ENCODE results near the gene CISD2.

DNA sequence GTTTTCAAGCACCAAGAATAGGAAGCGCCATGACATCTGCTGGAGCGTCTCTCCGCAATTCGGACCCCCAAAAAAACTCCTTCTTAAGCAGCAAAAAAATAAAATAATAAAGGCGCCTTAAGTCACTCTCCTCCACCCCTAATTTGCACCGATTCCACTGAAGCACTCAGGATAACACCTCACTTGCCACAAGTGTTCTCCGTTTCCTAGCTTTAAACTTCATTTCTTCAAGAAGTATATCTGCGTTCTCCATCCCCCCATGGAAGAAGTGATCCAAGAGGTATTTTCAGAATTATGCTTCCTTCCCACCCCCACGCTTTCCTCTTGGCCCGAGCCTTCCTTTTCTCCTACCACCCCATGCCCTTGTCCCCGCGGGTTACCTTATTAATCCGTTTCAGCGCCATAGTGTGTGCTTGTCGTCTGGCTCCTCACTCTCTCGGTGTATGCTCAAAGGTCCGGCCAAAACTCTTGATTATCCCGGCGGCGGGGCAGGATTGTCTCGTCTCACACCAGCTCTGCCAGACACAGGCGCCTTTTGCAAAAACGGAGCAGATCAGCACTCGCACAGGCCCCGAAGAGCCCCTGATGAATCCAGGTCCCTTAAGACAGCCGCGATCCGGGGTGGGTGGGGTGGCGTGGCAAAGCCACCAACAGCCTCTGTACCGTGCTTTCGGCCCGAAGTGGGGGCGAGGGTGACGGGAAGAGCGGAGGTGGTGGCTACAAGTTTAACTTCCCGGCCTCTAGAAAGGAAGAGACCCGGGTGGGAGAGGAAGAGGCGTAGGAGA is 42.5 kb upstream of the CISD2 start:
- no peak for TF ChIP-seq GATA2 (IDR thresholded peaks at IDR 0.05; ENCODE audit: low read depth, low read length)
- TF ChIP-seq GATA3 (IDR thresholded peaks at IDR 0.05; ENCODE audit: low read depth, low read length), result no peak

Measured in SH-SY5Y (cell line).